Activated CD4-positive, alpha-beta memory T cell treated with anti-CD3 and anti-CD28 coated beads for 36 hours (primary cell): ENCODE results near the gene ABCA8. TPM values are rescaled to one million over a fixed set of nuclear protein-coding genes. Genes with fewer than 3 reads are reported as not detected.
"Not testable (repeated sequence)": the region's sequence is repeated elsewhere in the genome, so short reads cannot be mapped to it uniquely, and the experiment has no call there.

Source experiments
- CTCF ChIA-PET: fragments of 350-600 bp; sonication (Branson Sonifier 250); formaldehyde crosslinking; loops from one replicate; lab custom pipeline; 2021; ENCODE audit warnings: antibody characterized with exemption, inconsistent platforms; lab: Charles Lee
- POLR2A ChIA-PET: fragments of 350-600 bp; sonication (Branson Sonifier 250); formaldehyde crosslinking; loops from one replicate; lab custom pipeline; 2021; ENCODE audit warnings: antibody characterized with exemption; lab: Charles Lee
- DNase-seq: peaks from one replicate; pipeline ENCODE4 v3.0.0-alpha.2; 2020
- H3K27ac Mint-ChIP-seq: one replicate; pipeline ENCODE4 v1.8.0; 2021; ENCODE audit warnings: mixed read lengths
- H3K27me3 Mint-ChIP-seq: one replicate; pipeline ENCODE4 v1.8.0; 2021; ENCODE audit warnings: mixed read lengths
- H3K36me3 Mint-ChIP-seq: one replicate; pipeline ENCODE4 v1.8.0; 2021; ENCODE audit warnings: mixed read lengths
- H3K4me1 Mint-ChIP-seq: one replicate; pipeline ENCODE4 v1.8.0; 2021; ENCODE audit warnings: low read depth, mixed read lengths
- H3K4me3 Mint-ChIP-seq: one replicate; pipeline ENCODE4 v1.8.0; 2021; ENCODE audit warnings: mild to moderate bottlenecking, mixed read lengths
- H3K9me3 Mint-ChIP-seq: one replicate; pipeline ENCODE4 v1.8.0; 2021; ENCODE audit warnings: mixed read lengths
- intact Hi-C: fragments of 100-400 bp; cut with micrococcal nuclease; formaldehyde crosslinking; loops from one replicate; pipeline ENCODE4 v1.15.1; 2023
- total RNA-seq, 2 experiments: library from RNA; stranded (reverse); gene quantifications; one replicate each; pipeline ENCODE4 v1.2.3, GENCODE V29; 2021

Gene ABCA8, protein sequence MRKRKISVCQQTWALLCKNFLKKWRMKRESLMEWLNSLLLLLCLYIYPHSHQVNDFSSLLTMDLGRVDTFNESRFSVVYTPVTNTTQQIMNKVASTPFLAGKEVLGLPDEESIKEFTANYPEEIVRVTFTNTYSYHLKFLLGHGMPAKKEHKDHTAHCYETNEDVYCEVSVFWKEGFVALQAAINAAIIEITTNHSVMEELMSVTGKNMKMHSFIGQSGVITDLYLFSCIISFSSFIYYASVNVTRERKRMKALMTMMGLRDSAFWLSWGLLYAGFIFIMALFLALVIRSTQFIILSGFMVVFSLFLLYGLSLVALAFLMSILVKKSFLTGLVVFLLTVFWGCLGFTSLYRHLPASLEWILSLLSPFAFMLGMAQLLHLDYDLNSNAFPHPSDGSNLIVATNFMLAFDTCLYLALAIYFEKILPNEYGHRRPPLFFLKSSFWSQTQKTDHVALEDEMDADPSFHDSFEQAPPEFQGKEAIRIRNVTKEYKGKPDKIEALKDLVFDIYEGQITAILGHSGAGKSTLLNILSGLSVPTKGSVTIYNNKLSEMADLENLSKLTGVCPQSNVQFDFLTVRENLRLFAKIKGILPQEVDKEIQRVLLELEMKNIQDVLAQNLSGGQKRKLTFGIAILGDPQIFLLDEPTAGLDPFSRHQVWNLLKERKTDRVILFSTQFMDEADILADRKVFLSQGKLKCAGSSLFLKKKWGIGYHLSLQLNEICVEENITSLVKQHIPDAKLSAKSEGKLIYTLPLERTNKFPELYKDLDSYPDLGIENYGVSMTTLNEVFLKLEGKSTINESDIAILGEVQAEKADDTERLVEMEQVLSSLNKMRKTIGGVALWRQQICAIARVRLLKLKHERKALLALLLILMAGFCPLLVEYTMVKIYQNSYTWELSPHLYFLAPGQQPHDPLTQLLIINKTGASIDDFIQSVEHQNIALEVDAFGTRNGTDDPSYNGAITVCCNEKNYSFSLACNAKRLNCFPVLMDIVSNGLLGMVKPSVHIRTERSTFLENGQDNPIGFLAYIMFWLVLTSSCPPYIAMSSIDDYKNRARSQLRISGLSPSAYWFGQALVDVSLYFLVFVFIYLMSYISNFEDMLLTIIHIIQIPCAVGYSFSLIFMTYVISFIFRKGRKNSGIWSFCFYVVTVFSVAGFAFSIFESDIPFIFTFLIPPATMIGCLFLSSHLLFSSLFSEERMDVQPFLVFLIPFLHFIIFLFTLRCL (N-terminal part only)
- total RNA-seq = not detected

- H3K4me1 Mint-ChIP-seq = no peaks in the 10 kb centered on the region
- POLR2A ChIA-PET = no interaction called here
- CTCF ChIA-PET = no interaction called here
- peaks cover 5% of the 10 kb centered on the region for H3K9me3 Mint-ChIP-seq
- no peak within 1 kb of the TSS for H3K27ac Mint-ChIP-seq
- no peaks in the 10 kb centered on the region for H3K27me3 Mint-ChIP-seq
- DNase-seq = no peak
- H3K4me3 Mint-ChIP-seq = no peak within 1 kb of the TSS
- intact Hi-C loops = no loop called here
- H3K36me3 Mint-ChIP-seq = no peaks in the 10 kb centered on the region
These were observed at the start of gene ABCA8 for GRCh38 chr17:68955181-68955841. Gene ABCA8, minus strand, starts transcription at chr17:68955392. Its CDS starts 13,358 bp downstream, at chr17:68942034.

GRCh38 chr17:69004759-69005158 is 49.6 kb upstream of the ABCA8 start:
- H3K27ac Mint-ChIP-seq, POLR2A ChIA-PET, H3K4me1 Mint-ChIP-seq, H3K27me3 Mint-ChIP-seq, intact Hi-C loops, H3K4me3 Mint-ChIP-seq, H3K36me3 Mint-ChIP-seq, CTCF ChIA-PET, DNase-seq, H3K9me3 Mint-ChIP-seq: not testable (repeated sequence)

GRCh38 chr17:68999743-69000142 is 44.6 kb upstream of the ABCA8 start:
- DNase-seq, H3K4me1 Mint-ChIP-seq, intact Hi-C loops, CTCF ChIA-PET, H3K9me3 Mint-ChIP-seq, H3K4me3 Mint-ChIP-seq, H3K27me3 Mint-ChIP-seq, H3K27ac Mint-ChIP-seq, POLR2A ChIA-PET, H3K36me3 Mint-ChIP-seq: not testable (repeated sequence)

- Mint-ChIP-seq H3K27ac (no peak overlapping the region), H3K36me3 (no peaks in the 10 kb centered on the region), H3K9me3 (no peaks in the 10 kb centered on the region), H3K4me1 (no peaks in the 10 kb centered on the region), H3K4me3 (no peak overlapping the region), H3K27me3 (no peaks in the 10 kb centered on the region)
- ChIA-PET POLR2A (no interaction called here), CTCF (no interaction called here)
- no peak for DNase-seq
- intact Hi-C loops = no loop called here
These were observed 37.9 kb upstream of the ABCA8 start for GRCh38 chr17:68993112-68993511.

GRCh38 chr17:68987966-68988365 is 32.8 kb upstream of the ABCA8 start:
- intact Hi-C loops = no loop called here
- Mint-ChIP-seq H3K27me3 (no peaks in the 10 kb centered on the region), H3K9me3 (no peaks in the 10 kb centered on the region), H3K27ac (no peak overlapping the region), H3K4me1 (no peaks in the 10 kb centered on the region), H3K4me3 (no peak overlapping the region), H3K36me3 (no peaks in the 10 kb centered on the region)
- ChIA-PET CTCF (no interaction called here), POLR2A (no interaction called here)
- DNase-seq = no peak

DNA sequence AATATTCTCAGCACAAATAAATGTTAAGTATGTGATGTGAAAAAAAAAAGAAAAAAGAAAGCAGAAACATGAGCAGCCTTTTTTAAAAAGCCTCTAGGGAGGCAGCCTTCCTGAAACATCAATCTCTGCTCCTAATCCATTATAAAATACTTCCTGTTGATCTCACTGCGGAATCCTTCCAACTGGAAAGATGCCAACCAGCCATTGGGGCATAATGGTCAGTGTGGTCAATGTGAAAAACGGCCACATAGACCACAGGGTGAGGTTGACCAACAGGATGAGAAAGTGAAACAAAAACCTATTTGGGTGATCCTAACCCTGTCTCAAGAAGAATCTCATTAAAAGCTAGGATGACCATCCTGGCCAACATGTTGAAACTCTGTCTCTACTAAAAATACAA is 26.1 kb upstream of the ABCA8 start:
- CTCF ChIA-PET = no interaction called here
- H3K27me3 Mint-ChIP-seq = peaks cover 4% of the 10 kb centered on the region
- peaks cover 2% of the 10 kb centered on the region for H3K9me3 Mint-ChIP-seq
- POLR2A ChIA-PET = no interaction called here
- no peak for DNase-seq
- H3K4me1 Mint-ChIP-seq = no peaks in the 10 kb centered on the region
- intact Hi-C loops = no loop called here
- H3K4me3 Mint-ChIP-seq = no peak overlapping the region
- H3K27ac Mint-ChIP-seq = no peak overlapping the region
- H3K36me3 Mint-ChIP-seq = no peaks in the 10 kb centered on the region

GRCh38 chr17:68973098-68973846 is 18.1 kb upstream of the ABCA8 start:
- Mint-ChIP-seq H3K4me1 (no peaks in the 10 kb centered on the region), H3K9me3 (no peaks in the 10 kb centered on the region), H3K36me3 (no peaks in the 10 kb centered on the region), H3K4me3 (no peak overlapping the region), H3K27me3 (peaks cover 6% of the 10 kb centered on the region), H3K27ac (no peak overlapping the region)
- CTCF ChIA-PET = no interaction called here
- no peak for DNase-seq
- intact Hi-C loops = no loop called here
- POLR2A ChIA-PET = no interaction called here

DNA sequence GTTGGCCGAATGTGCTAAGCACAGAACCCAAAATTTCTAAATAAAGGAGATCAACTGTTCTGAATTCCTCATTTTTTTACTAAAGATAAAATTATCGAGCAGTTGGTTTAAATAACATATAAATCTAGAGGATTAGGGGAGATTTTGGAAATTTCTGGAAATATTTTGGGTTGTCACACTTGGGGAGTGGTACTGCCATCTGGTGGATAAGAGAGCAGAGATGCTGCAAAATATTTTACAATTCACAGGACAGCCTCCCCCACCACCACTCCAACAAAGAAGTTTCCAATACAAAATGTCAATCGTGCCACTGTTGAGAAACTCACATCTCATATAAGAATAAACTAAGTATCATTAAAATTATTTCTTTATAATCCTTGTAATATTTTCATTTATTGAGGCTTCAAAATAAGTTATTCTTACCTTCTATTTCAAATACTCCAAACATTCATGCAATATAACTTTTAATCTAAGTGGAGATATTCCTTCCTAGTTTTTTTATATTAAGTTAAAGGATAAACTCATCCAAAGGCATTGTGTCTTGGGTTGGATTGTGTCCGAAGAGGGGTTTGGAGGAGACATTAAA is 17.0 kb upstream of the ABCA8 start:
- ChIA-PET CTCF (no interaction called here), POLR2A (no interaction called here)
- no peaks in the 10 kb centered on the region for H3K4me1 Mint-ChIP-seq
- H3K27ac Mint-ChIP-seq = no peak overlapping the region
- H3K4me3 Mint-ChIP-seq = no peak overlapping the region
- peaks cover 6% of the 10 kb centered on the region for H3K27me3 Mint-ChIP-seq
- no peaks in the 10 kb centered on the region for H3K36me3 Mint-ChIP-seq
- DNase-seq = no peak
- intact Hi-C loops = no loop called here
- no peaks in the 10 kb centered on the region for H3K9me3 Mint-ChIP-seq

- intact Hi-C loops = no loop called here
- H3K9me3 Mint-ChIP-seq = no peaks in the 10 kb centered on the region
- no peaks in the 10 kb centered on the region for H3K4me1 Mint-ChIP-seq
- H3K27me3 Mint-ChIP-seq = no peaks in the 10 kb centered on the region
- POLR2A ChIA-PET = no interaction called here
- no peaks in the 10 kb centered on the region for H3K36me3 Mint-ChIP-seq
- CTCF ChIA-PET = no interaction called here
- no peak for DNase-seq
- H3K4me3 Mint-ChIP-seq = no peak overlapping the region
- H3K27ac Mint-ChIP-seq = no peak overlapping the region
These were observed 13.9 kb upstream of the ABCA8 start for GRCh38 chr17:68969101-68969500.

DNA sequence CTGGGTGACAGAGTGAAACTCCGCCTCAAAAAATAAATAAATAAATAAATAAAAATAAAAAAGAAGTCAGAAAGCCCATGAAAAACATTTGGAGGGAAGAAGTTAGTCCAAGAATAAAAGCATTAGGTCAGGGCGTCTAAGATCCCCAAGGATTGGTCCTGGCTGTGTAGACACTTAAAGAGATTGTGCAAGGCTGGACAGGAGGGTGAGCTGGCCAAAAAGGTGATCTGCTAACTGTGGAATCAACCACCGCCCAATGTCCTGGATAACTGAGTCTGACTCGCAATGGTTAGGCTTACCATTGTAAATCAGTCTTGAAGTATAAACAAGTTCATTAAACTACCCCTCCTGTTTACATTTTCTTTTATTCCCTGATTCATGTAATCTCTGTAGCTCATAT is 8.8 kb upstream of the ABCA8 start:
- no peaks in the 10 kb centered on the region for H3K27me3 Mint-ChIP-seq
- no peaks in the 10 kb centered on the region for H3K4me1 Mint-ChIP-seq
- CTCF ChIA-PET = no interaction called here
- no peaks in the 10 kb centered on the region for H3K36me3 Mint-ChIP-seq
- H3K4me3 Mint-ChIP-seq = no peak overlapping the region
- DNase-seq = no peak
- H3K9me3 Mint-ChIP-seq = peaks cover 4% of the 10 kb centered on the region
- POLR2A ChIA-PET = no interaction called here
- intact Hi-C loops = no loop called here
- H3K27ac Mint-ChIP-seq = no peak overlapping the region

DNA sequence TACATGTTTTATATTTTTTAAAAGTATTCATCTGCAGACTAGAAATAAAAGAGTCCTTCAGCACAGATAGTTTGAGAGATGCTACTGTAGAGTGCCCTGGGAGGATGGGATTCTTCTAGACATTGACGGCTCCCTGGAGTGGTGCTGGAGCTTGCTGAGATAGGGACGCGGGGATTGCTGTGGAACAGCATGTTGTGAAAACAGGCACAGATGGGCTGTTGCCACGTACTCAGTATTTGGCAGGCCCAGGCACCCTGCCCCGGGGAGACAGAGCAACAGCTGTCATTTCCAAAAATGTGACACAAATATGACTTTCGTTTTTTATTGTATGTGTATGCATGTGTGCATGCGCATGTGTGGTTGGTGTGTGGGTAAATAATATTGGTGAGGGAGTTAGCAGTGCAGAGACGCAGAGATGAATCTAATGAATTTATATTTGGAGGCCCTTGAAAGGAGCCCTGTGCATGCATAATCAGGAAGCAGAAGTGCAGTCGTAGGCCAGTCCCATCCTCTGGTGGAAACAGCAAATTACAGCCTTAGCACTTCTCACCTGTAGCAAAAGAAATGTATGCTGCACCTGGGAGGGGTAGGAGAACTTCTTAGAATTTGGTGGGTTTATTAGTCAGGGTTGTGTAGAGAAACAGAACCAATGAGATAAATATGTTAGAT is 6.2 kb upstream of the ABCA8 start:
- H3K36me3 Mint-ChIP-seq = no peaks in the 10 kb centered on the region
- H3K4me1 Mint-ChIP-seq = no peaks in the 10 kb centered on the region
- no peaks in the 10 kb centered on the region for H3K27me3 Mint-ChIP-seq
- H3K27ac Mint-ChIP-seq = no peak overlapping the region
- ChIA-PET CTCF (no interaction called here), POLR2A (no interaction called here)
- intact Hi-C loops = no loop called here
- H3K4me3 Mint-ChIP-seq = no peak overlapping the region
- peaks cover 5% of the 10 kb centered on the region for H3K9me3 Mint-ChIP-seq
- DNase-seq = no peak
